H1 (cell line): ENCODE measurements around the gene MARK1.

ENCODE experiments used
- EZH2 ChIP-seq: fragments of 200-600 bp; sonication (generic); IDR thresholded peaks from 2 replicates; pipeline ENCODE4 v1.7.1; 2012; ENCODE audit warnings: low read depth, mild to moderate bottlenecking, moderate library complexity, low read length, inconsistent platforms; ENCODE audit not compliant: severe bottlenecking
- GABPA ChIP-seq: IDR thresholded peaks from 2 replicates; pipeline ENCODE4 v1.6.1; 2011; ENCODE audit warnings: mild to moderate bottlenecking, low read length, moderate library complexity, borderline replicate concordance; ENCODE audit not compliant: insufficient read depth
- JUN ChIP-seq: IDR thresholded peaks from 2 replicates; pipeline ENCODE4 v1.6.1; 2011; ENCODE audit warnings: low read depth, mild to moderate bottlenecking, improper control_type of control experiment, low read length
- MAFK ChIP-seq: IDR thresholded peaks from 2 replicates; pipeline ENCODE4 v1.6.1; 2012; ENCODE audit warnings: low read depth, mild to moderate bottlenecking, improper control_type of control experiment, low read length
- NRF1 ChIP-seq: IDR thresholded peaks from 2 replicates; pipeline ENCODE4 v1.6.1; 2011; ENCODE audit warnings: mild to moderate bottlenecking, low read depth, low read length, improper control_type of control experiment

DNA sequence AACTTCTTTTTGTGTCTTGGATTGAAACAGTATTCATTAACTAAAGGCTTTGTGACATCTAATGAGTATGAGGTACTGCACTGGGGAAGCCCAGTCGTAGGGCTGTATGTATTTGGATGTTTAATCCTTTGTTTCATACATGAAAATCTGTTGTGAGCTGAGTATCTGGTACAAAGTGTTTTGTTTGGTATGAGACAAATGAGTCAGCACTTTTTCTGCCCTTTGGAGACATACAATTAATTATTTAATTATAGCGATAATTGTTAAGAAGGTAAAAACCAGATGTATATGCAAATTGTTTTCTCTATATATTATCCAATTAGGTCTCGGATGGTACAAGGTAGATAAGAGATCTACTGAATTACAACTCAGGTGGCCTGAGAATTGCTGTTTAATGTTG, 36.3 kb downstream of the MARK1 start:
- TF ChIP-seq NRF1, result no peak
- no peak for TF ChIP-seq MAFK
- TF ChIP-seq JUN, result no peak
- TF ChIP-seq GABPA, result no peak
- TF ChIP-seq EZH2, result no peak
